Endothelial cell of umbilical vein (primary cell): ENCODE data around the gene SLC7A4. TPM values are rescaled to one million over a fixed set of nuclear protein-coding genes. Genes with fewer than 3 reads are reported as not detected.

Experiments used
- BruUV-seq: library from RNA; stranded (reverse); fragments of 400-500 nt; replicated peaks from 2 replicates; lab custom pipeline; 2021; lab: Mats Ljungman, UMichigan
- CTCF ChIA-PET: fragments of 300-600, 350-600 bp; sonication (Branson Sonifier 250); formaldehyde crosslinking; loops from one replicate; lab custom pipeline; 2021; ENCODE audit warnings: antibody characterized with exemption, inconsistent platforms; lab: Charles Lee
- POLR2A ChIA-PET: fragments of 300-600, 350-600 bp; sonication (Branson Sonifier 250); formaldehyde crosslinking; loops from one replicate; lab custom pipeline; 2021; ENCODE audit warnings: antibody characterized with exemption, inconsistent platforms; lab: Charles Lee
- DNase-seq: peaks from one replicate; pipeline ENCODE4 v3.0.0-alpha.2; 2011; ENCODE audit warnings: low read depth, low spot score
- FAIRE-seq: peaks from 2 replicates; lab custom pipeline; 2011; peaks lifted over from hg19 to GRCh38; lab: Jason Lieb, UNC
- H2AFZ ChIP-seq: 2 replicates; pipeline ENCODE4 v1.6.0; 2012; ENCODE audit warnings: low read depth, low read length, control low read depth, inconsistent platforms
- H3K27ac ChIP-seq: 2 replicates; pipeline ENCODE4 v1.5.1; 2011; ENCODE audit warnings: low read depth, mild to moderate bottlenecking, control low read depth, low read length, moderate library complexity; ENCODE audit not compliant: insufficient read depth
- H3K27me3 ChIP-seq, 2 experiments: 2 replicates each; pipeline versions ENCODE4 v1.6.0 to v1.6.1; 2011; ENCODE audit warnings: low read length in 2 of 2, mixed read lengths in 1 of 2; ENCODE audit not compliant: control insufficient read depth in 2 of 2, insufficient read depth in 2 of 2
- H3K36me3 ChIP-seq, 2 experiments: 2 replicates in 1 of 2; 3 replicates in 1 of 2; pipeline ENCODE4 v1.5.1; 2011; ENCODE audit warnings: low read length in 2 of 2, mild to moderate bottlenecking in 1 of 2, moderate library complexity in 1 of 2; ENCODE audit not compliant: control insufficient read depth in 2 of 2, insufficient read depth in 2 of 2; ENCODE audit errors: extremely low read depth in 1 of 2
- H3K4me1 ChIP-seq: 3 replicates; pipeline ENCODE4 v1.5.1; 2011; ENCODE audit warnings: mild to moderate bottlenecking, low read length; ENCODE audit not compliant: control insufficient read depth, insufficient read depth; ENCODE audit errors: extremely low read depth
- H3K4me2 ChIP-seq: 2 replicates; pipeline ENCODE4 v1.6.1; 2011; ENCODE audit warnings: low read length, control low read depth, mixed read lengths; ENCODE audit not compliant: insufficient read depth
- H3K4me3 ChIP-seq, 3 experiments: fragments of 200-600 bp in 1 of 3; sonication (generic), shearing (Covaris generic) in 1 of 3; replicated peaks in 1 of 3; 2 replicates each; pipeline ENCODE4 v1.5.1; 2011 to 2016; ENCODE audit warnings: control low read depth in 3 of 3, low read length in 3 of 3, mild to moderate bottlenecking in 2 of 3, inconsistent platforms in 1 of 3, low read depth in 1 of 3, moderate library complexity in 1 of 3; ENCODE audit not compliant: insufficient read depth in 1 of 3
- H3K79me2 ChIP-seq: 2 replicates; pipeline ENCODE4 v1.6.0; 2012; ENCODE audit warnings: low read length, inconsistent platforms; ENCODE audit not compliant: control insufficient read depth, insufficient read depth
- H3K9ac ChIP-seq: replicated peaks from 2 replicates; pipeline ENCODE3; 2011; ENCODE audit warnings: low read length, control low read depth; ENCODE audit not compliant: insufficient read depth; ENCODE audit errors: extremely low read depth
- H3K9me1 ChIP-seq: replicated peaks from 3 replicates; pipeline ENCODE4 v1.6.0; 2011; ENCODE audit warnings: mild to moderate bottlenecking, low read length; ENCODE audit not compliant: control insufficient read depth, insufficient read depth; ENCODE audit errors: extremely low read depth
- H3K9me3 ChIP-seq: replicated peaks from 2 replicates; pipeline ENCODE4 v1.5.1; 2012; ENCODE audit warnings: low read length, inconsistent platforms; ENCODE audit not compliant: control insufficient read depth, insufficient read depth
- H4K20me1 ChIP-seq: replicated peaks from 2 replicates; pipeline ENCODE3; 2011; ENCODE audit warnings: mild to moderate bottlenecking, low read length; ENCODE audit not compliant: control insufficient read depth, insufficient read depth; ENCODE audit errors: extremely low read depth
- EZH2 ChIP-seq: IDR thresholded peaks from 2 replicates; pipeline ENCODE4 v1.6.1; 2012; ENCODE audit warnings: borderline replicate concordance, low read depth, mild to moderate bottlenecking, moderate library complexity, low read length, inconsistent platforms; ENCODE audit not compliant: severe bottlenecking
- FOS ChIP-seq: IDR thresholded peaks from 2 replicates; pipeline ENCODE4 v1.6.1; 2011; ENCODE audit warnings: mild to moderate bottlenecking, low read length, moderate library complexity, borderline replicate concordance; ENCODE audit not compliant: insufficient read depth
- GATA2 ChIP-seq: IDR thresholded peaks from 2 replicates; pipeline ENCODE4 v1.7.0; 2011; ENCODE audit warnings: low read depth, mild to moderate bottlenecking, moderate library complexity, mixed read lengths, low read length; ENCODE audit not compliant: insufficient read length, insufficient read depth
- JUN ChIP-seq: IDR thresholded peaks from 2 replicates; pipeline ENCODE4 v1.6.1; 2011; ENCODE audit warnings: borderline replicate concordance, low read depth; ENCODE audit not compliant: insufficient read length, insufficient read depth
- MYC ChIP-seq: IDR thresholded peaks from one replicate; pipeline ENCODE4 v1.6.1; 2011; ENCODE audit warnings: mild to moderate bottlenecking, low read depth, low read length
- POLR2A ChIP-seq: IDR thresholded peaks from 2 replicates; pipeline ENCODE4 v1.6.1; 2012; ENCODE audit warnings: low read depth, mild to moderate bottlenecking, control low read depth, low read length
- POLR2AphosphoS5 ChIP-seq: IDR thresholded peaks from 2 replicates; pipeline ENCODE4 v1.6.1; 2012; ENCODE audit warnings: low read depth, mild to moderate bottlenecking, control low read depth, low read length, moderate library complexity; ENCODE audit not compliant: insufficient read depth
- dilution Hi-C: fragments of 300-500 bp; cut with MboI; formaldehyde crosslinking; loops from one replicate; pipeline ENCODE4 v1.15.0; 2019; ENCODE audit warnings: low sequenced_read_pairs; ENCODE audit not compliant: extremely low pct_ligation_motif_present
- intact Hi-C: fragments of 100-400 bp; cut with micrococcal nuclease; formaldehyde crosslinking; loops from one replicate; pipeline ENCODE4 v1.10.0; 2022
- polyA plus RNA-seq, 4 experiments: library from polyadenylated mRNA; depleted of rRNA in 3 of 4; stranded (reverse) in 3 of 4; unstranded in 1 of 4; fragments of >200 nt; gene quantifications; 2 replicates each; pipeline versions ENCODE4 v1.2.1 to v1.2.3, GENCODE V29; 2011 to 2012; ENCODE audit warnings: missing spikeins in 1 of 4
- total RNA-seq: library from RNA; stranded (reverse); gene quantifications from 2 replicates; pipeline ENCODE4 v1.2.3, GENCODE V29; 2021
- TF ChIP-seq, protein P1 (sequence below): IDR thresholded peaks from 2 replicates; pipeline ENCODE4 v1.6.1; 2011; ENCODE audit not compliant: insufficient read depth, insufficient read length
- TF ChIP-seq, protein P2 (sequence below), 2 donors: IDR thresholded peaks; 1 replicate in 1 of 2; 2 replicates in 1 of 2; pipeline ENCODE4 v1.5.1; 2011; ENCODE audit warnings: low read length in 2 of 2, mild to moderate bottlenecking in 2 of 2, moderate library complexity in 2 of 2, control low read depth in 1 of 2, inconsistent platforms in 1 of 2, low read depth in 1 of 2; ENCODE audit not compliant: insufficient read depth in 1 of 2; ENCODE audit errors: extremely low read depth in 1 of 2

SLC7A4 gene
- total and polyA plus RNA-seq, 2 donors (not counting 3 experiments of a cell fraction or from before 2014, with no cell fraction given) = not detected

DNA sequence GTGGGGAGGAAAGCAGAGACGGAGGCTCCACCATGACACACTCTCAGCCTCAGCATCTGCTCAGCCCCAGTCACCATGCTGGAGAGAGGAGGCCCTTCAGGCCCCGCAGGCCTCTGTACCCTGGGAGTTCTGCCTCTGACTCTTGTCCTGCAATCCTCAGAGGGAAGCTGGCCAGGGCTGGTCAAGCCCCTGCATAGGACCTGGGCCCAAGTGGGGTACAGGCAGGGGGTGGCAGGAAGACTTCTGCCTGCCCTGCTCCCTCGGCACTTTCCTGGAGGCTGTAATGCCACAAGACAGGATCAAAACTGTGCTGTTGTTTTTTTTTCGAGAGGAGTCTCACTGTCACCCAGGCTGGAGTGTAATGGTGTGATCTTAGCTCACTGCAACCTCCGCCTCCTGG, 47.1 kb upstream of the SLC7A4 start:
- CTCF ChIA-PET = no interaction called here
- TF ChIP-seq FOS = no peak
- no peak for TF ChIP-seq JUN
- TF ChIP-seq, protein P1, sequence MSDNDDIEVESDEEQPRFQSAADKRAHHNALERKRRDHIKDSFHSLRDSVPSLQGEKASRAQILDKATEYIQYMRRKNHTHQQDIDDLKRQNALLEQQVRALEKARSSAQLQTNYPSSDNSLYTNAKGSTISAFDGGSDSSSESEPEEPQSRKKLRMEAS = no peak
- TF ChIP-seq GATA2 = no peak
- no peak for TF ChIP-seq EZH2
- no peak for TF ChIP-seq POLR2A
- no peak for TF ChIP-seq MYC
- TF ChIP-seq, protein P2, sequence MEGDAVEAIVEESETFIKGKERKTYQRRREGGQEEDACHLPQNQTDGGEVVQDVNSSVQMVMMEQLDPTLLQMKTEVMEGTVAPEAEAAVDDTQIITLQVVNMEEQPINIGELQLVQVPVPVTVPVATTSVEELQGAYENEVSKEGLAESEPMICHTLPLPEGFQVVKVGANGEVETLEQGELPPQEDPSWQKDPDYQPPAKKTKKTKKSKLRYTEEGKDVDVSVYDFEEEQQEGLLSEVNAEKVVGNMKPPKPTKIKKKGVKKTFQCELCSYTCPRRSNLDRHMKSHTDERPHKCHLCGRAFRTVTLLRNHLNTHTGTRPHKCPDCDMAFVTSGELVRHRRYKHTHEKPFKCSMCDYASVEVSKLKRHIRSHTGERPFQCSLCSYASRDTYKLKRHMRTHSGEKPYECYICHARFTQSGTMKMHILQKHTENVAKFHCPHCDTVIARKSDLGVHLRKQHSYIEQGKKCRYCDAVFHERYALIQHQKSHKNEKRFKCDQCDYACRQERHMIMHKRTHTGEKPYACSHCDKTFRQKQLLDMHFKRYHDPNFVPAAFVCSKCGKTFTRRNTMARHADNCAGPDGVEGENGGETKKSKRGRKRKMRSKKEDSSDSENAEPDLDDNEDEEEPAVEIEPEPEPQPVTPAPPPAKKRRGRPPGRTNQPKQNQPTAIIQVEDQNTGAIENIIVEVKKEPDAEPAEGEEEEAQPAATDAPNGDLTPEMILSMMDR (IDR thresholded peaks at IDR 0.05; ENCODE audit: extremely low read depth in 1 of 2, insufficient read depth in 1 of 2, low read depth in 1 of 2, low read length in 2 of 2) = no peak
- no peak for TF ChIP-seq POLR2AphosphoS5
- dilution Hi-C loops = no loop called here
- no peak for DNase-seq
- POLR2A ChIA-PET = no interaction called here
- H3K9ac ChIP-seq = no peak overlapping the region
- H4K20me1 ChIP-seq = no peaks in the 10 kb centered on the region
- H3K9me3 ChIP-seq = no peaks in the 10 kb centered on the region
- H3K27ac ChIP-seq = no peak overlapping the region
- H3K36me3 ChIP-seq = no peaks in the 10 kb centered on the region
- no peaks in the 10 kb centered on the region for H3K79me2 ChIP-seq
- no peak overlapping the region for H2AFZ ChIP-seq
- intact Hi-C loops = no loop called here
- no peak overlapping the region for H3K4me3 ChIP-seq
- no peak for FAIRE-seq
- H3K27me3 ChIP-seq = no peaks in the 10 kb centered on the region
- no peaks in the 10 kb centered on the region for H3K4me1 ChIP-seq
- H3K9me1 ChIP-seq = no peaks in the 10 kb centered on the region
- BruUV-seq = no TSS peak
- no peak overlapping the region for H3K4me2 ChIP-seq
